ENCODE results near the gene COQ8B. TPM values are rescaled to one million over a fixed set of nuclear protein-coding genes. Genes with fewer than 3 reads are reported as not detected.

The COQ8B gene
- total RNA-seq, 1 experiment from 2014 or later: 57.7 TPM

DNA sequence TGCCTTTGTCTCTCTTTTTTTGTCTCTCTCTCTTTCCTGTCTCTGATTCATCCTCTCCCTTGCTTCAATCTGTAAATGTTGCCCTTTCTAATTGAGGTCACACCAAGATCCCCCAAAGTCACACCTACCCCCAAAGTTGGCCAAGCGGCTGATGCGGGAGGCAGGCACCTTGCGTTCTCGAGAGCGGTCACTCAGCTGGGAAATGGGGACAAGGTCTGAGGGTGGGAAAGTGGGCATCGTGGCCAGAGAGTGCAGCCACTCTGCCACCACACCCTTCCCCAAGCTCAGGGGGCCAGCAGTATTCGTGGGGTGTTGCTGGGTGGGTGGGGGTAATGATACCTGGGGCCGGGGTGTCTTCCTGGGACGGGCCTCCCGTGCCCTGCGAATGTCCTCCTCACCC is 2.7 kb downstream of the COQ8B start:
- Histone ChIP-seq H3F3A (ENCODE audit: insufficient read depth, low read depth) (peaks cover 24% of the 10 kb centered on the region), H3K36me3 (ENCODE audit: low read depth) (0 out of 2 replicates have a peak, but pooled peaks cover 10% of the 10 kb centered on the region), H3K79me2 (ENCODE audit: low read depth) (peaks cover 18% of the 10 kb centered on the region), H4K20me1 (ENCODE audit: insufficient read depth) (no peaks in the 10 kb centered on the region), H3K4me3 (no peak overlapping the region), H3K9me2 (ENCODE audit: insufficient read depth) (no peaks in the 10 kb centered on the region), H3K27ac (no peak overlapping the region), H3K9me3 (ENCODE audit: insufficient read depth, low read depth) (no peaks in the 10 kb centered on the region), H3K27me3 (ENCODE audit: insufficient read depth, low read depth) (no peaks in the 10 kb centered on the region), H3K4me1 (replicated peaks; ENCODE audit: insufficient read depth) (peaks cover 6% of the 10 kb centered on the region; the same call in 1 of the 2 replicates), H2AFZ (no peak overlapping the region), H3K4me2 (peak overlapping the region; percentile 84)
- TF ChIP-seq CTCF (conservative IDR thresholded peaks at IDR 0.05): no peak
- TF ChIP-seq EZH2 (IDR thresholded peaks at IDR 0.05; ENCODE audit: low read depth): no peak
- ChIA-PET POLR2A (ENCODE audit: unreplicated experiment) (interaction anchor here (0.5 kb wide), 1 partner anchor 37 kb away, joined by 3 read pairs; the partner anchor contains the start of gene ACTMAP), CTCF (interaction anchor here (0.6 kb wide), 1 partner anchor 85 kb away, joined by 3 read pairs; the partner anchor contains the start of gene EGLN2)
- BruUV-seq (replicated peaks): no TSS peak
- intact Hi-C loops (cut with micrococcal nuclease; ENCODE audit: unreplicated experiment): no loop called here
- no peak for DNase-seq

DNA sequence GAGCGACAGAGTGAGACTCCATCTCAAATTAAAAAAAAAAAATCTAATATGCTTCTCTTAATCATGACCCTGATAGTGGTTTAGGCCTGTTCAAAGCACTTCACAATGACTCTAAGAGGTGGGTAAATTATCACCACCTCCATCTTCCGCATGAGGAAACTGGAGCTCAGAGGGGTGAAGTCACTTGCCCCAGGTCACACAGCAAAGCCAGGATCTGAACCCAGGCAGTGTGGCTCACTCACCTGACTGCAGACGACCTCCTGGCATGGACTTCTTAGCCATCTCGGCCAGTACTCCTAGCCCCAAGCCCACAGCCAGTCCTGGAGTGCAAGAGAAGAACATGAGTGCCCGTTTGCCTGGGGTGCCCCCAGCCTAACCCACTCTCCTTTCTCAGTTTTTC is 6.9 kb downstream of the COQ8B start:
- intact Hi-C loops (cut with micrococcal nuclease; ENCODE audit: unreplicated experiment): no loop called here
- peaks cover 6% of the 10 kb centered on the region; the same call in 1 of the 2 replicates for H3K4me1 ChIP-seq (replicated peaks; ENCODE audit: insufficient read depth)
- no peaks in the 10 kb centered on the region for H3K79me2 ChIP-seq (ENCODE audit: low read depth)
- H4K20me1 ChIP-seq (ENCODE audit: insufficient read depth): no peaks in the 10 kb centered on the region
- no peak overlapping the region for H3K4me3 ChIP-seq
- no peak overlapping the region for H3K4me2 ChIP-seq
- CTCF ChIA-PET: no interaction called here
- H3K9me3 ChIP-seq (ENCODE audit: insufficient read depth, low read depth): no peaks in the 10 kb centered on the region
- H3K27ac ChIP-seq: no peak overlapping the region
- no peak for DNase-seq
- no peaks in the 10 kb centered on the region for H3K9me2 ChIP-seq (ENCODE audit: insufficient read depth)
- H3F3A ChIP-seq (ENCODE audit: insufficient read depth, low read depth): no peaks in the 10 kb centered on the region
- 0 out of 2 replicates have a peak, but pooled peaks cover 11% of the 10 kb centered on the region for H3K36me3 ChIP-seq (ENCODE audit: low read depth)
- TF ChIP-seq CTCF (conservative IDR thresholded peaks at IDR 0.05): no peak
- no peak for TF ChIP-seq EZH2 (IDR thresholded peaks at IDR 0.05; ENCODE audit: low read depth)
- H3K27me3 ChIP-seq (ENCODE audit: insufficient read depth, low read depth): no peaks in the 10 kb centered on the region
- POLR2A ChIA-PET (ENCODE audit: unreplicated experiment): no interaction called here
- no TSS peak for BruUV-seq (replicated peaks)
- H2AFZ ChIP-seq: no peak overlapping the region

DNA sequence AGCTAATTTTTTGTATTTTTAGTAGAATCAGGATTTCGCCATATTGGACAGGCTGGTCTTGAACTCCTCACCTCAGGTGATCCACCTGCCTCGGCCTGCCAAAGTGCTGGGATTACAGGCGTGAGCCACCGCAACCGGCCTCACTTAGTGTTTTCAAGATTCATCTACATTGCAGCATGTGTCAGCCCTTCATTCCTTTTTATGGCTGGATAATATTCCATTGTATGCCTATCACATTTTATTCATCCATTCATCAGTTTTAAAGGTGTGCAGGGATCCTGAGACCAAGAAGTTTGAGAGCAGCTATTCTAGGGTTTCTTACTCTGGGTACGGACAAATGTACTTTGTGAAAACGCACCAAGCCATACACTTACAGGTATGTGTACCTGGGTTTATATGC is 9.1 kb downstream of the COQ8B start:
- H4K20me1 ChIP-seq (ENCODE audit: insufficient read depth): no peaks in the 10 kb centered on the region
- H3K9me2 ChIP-seq (ENCODE audit: insufficient read depth): no peaks in the 10 kb centered on the region
- no peaks in the 10 kb centered on the region for H3K79me2 ChIP-seq (ENCODE audit: low read depth)
- 0 out of 2 replicates have a peak, but pooled peaks cover 8% of the 10 kb centered on the region for H3K36me3 ChIP-seq (ENCODE audit: low read depth)
- H3K4me1 ChIP-seq (replicated peaks; ENCODE audit: insufficient read depth): no peaks in the 10 kb centered on the region
- intact Hi-C loops (cut with micrococcal nuclease; ENCODE audit: unreplicated experiment): no loop called here
- no peak overlapping the region for H3K4me3 ChIP-seq
- no TSS peak for BruUV-seq (replicated peaks)
- no peaks in the 10 kb centered on the region for H3K9me3 ChIP-seq (ENCODE audit: insufficient read depth, low read depth)
- no peak overlapping the region for H3K27ac ChIP-seq
- H3K27me3 ChIP-seq (ENCODE audit: insufficient read depth, low read depth): no peaks in the 10 kb centered on the region
- TF ChIP-seq EZH2 (IDR thresholded peaks at IDR 0.05; ENCODE audit: low read depth) (no peak), CTCF (conservative IDR thresholded peaks at IDR 0.05) (no peak)
- ChIA-PET CTCF (no interaction called here), POLR2A (ENCODE audit: unreplicated experiment) (no interaction called here)
- H3F3A ChIP-seq (ENCODE audit: insufficient read depth, low read depth): no peaks in the 10 kb centered on the region
- H2AFZ ChIP-seq: no peak overlapping the region
- H3K4me2 ChIP-seq: no peak overlapping the region
- DNase-seq: no peak
